AG04450 (cell line): ENCODE data around the gene EDC3. TPM values are rescaled to one million over a fixed set of nuclear protein-coding genes. Genes with fewer than 3 reads are reported as not detected.

ENCODE experiments used
- CTCF ChIA-PET: fragments of 300-600, 350-600 bp; formaldehyde crosslinking; extraction: SDS; loops from one replicate; lab custom pipeline; 2022; ENCODE audit warnings: antibody characterized with exemption, inconsistent platforms; lab: Charles Lee
- POLR2A ChIA-PET: fragments of 350-600 bp; formaldehyde crosslinking; extraction: SDS; loops from one replicate; lab custom pipeline; 2021; ENCODE audit warnings: antibody characterized with exemption, inconsistent platforms; lab: Yijun Ruan, JAX
- DNase-seq: peaks from one replicate; pipeline ENCODE4 v3.0.0-alpha.2; 2011; ENCODE audit warnings: low read depth, low spot score
- H3K27ac ChIP-seq: one replicate; pipeline ENCODE4 v1.5.1; 2012; ENCODE audit warnings: low read depth, low read length, control low read depth
- H3K27me3 ChIP-seq: one replicate; pipeline ENCODE4 v1.6.0; 2012; ENCODE audit warnings: low read length; ENCODE audit not compliant: control insufficient read depth, insufficient read depth
- H3K4me3 ChIP-seq: 2 replicates; pipeline ENCODE4 v1.5.1; 2011; ENCODE audit warnings: mild to moderate bottlenecking, low read depth, low read length, control low read depth
- H3K9me3 ChIP-seq: 2 replicates; pipeline ENCODE4 v1.5.1; 2012; ENCODE audit warnings: low read length; ENCODE audit not compliant: control insufficient read depth, insufficient read depth
- CTCF ChIP-seq: IDR thresholded peaks from 2 replicates; pipeline ENCODE4 v1.5.1; 2011; ENCODE audit warnings: low read depth, low read length, control low read depth, inconsistent platforms
- polyA plus RNA-seq: library from polyadenylated mRNA; depleted of rRNA; stranded (reverse); fragments of >200 nt; gene quantifications from 2 replicates; pipeline ENCODE4 v1.2.3, GENCODE V29; 2011

Gene EDC3
- polyA plus RNA-seq, 1 experiment, result 37.1 TPM

- Histone ChIP-seq H3K27me3 (peaks cover 43% of the 10 kb centered on the region), H3K27ac (no peak overlapping the region), H3K4me3 (no peak overlapping the region), H3K9me3 (peaks cover 4% of the 10 kb centered on the region; the same call in 1 of the 2 replicates)
- POLR2A ChIA-PET, result no interaction called here
- CTCF ChIA-PET, result no interaction called here
- DNase-seq, result no peak
- no peak for TF ChIP-seq CTCF
Observed at GRCh38 chr15:74723187-74723586, 27.4 kb upstream of the EDC3 start.

- no peak for TF ChIP-seq CTCF
- Histone ChIP-seq H3K27me3 (peaks cover 46% of the 10 kb centered on the region), H3K9me3 (peaks cover 4% of the 10 kb centered on the region; the same call in 1 of the 2 replicates), H3K27ac (no peak overlapping the region), H3K4me3 (no peak overlapping the region)
- CTCF ChIA-PET, result no interaction called here
- no peak for DNase-seq
- POLR2A ChIA-PET, result no interaction called here
Observed at GRCh38 chr15:74722591-74722990, 26.8 kb upstream of the EDC3 start.

- ChIA-PET POLR2A (no interaction called here), CTCF (no interaction called here)
- TF ChIP-seq CTCF, result no peak
- Histone ChIP-seq H3K27me3 (peaks cover 11% of the 10 kb centered on the region), H3K9me3 (no peaks in the 10 kb centered on the region), H3K4me3 (no peak overlapping the region), H3K27ac (no peak overlapping the region)
- no peak for DNase-seq
Observed at GRCh38 chr15:74716651-74717050, 20.8 kb upstream of the EDC3 start.

- DNase-seq, result no peak
- no peak for TF ChIP-seq CTCF
- no peaks in the 10 kb centered on the region for H3K9me3 ChIP-seq
- H3K4me3 ChIP-seq, result no peak overlapping the region
- ChIA-PET CTCF (interaction anchor here (0.7 to 1.2 kb wide), 2 partner anchors 56 to 303 kb away, joined by 3 to 7 read pairs; no protein-coding TSS in a partner anchor), POLR2A (no interaction called here)
- no peaks in the 10 kb centered on the region for H3K27me3 ChIP-seq
- no peak overlapping the region for H3K27ac ChIP-seq
Observed at GRCh38 chr15:74712311-74712710, 16.5 kb upstream of the EDC3 start.

GRCh38 chr15:74710319-74711094, 14.7 kb upstream of the EDC3 start:
- ChIA-PET POLR2A (no interaction called here), CTCF (no interaction called here)

More at GRCh38 chr15:74710319-74711094, 14.7 kb upstream of the EDC3 start:
- no peak overlapping the region for H3K27ac ChIP-seq
- no peak for TF ChIP-seq CTCF
- no peaks in the 10 kb centered on the region for H3K27me3 ChIP-seq
- no peak for DNase-seq
- H3K4me3 ChIP-seq, result no peak overlapping the region
- H3K9me3 ChIP-seq, result no peaks in the 10 kb centered on the region
